WTC11 (cell line): ENCODE results near the gene TSLP. TPM values are rescaled to one million over a fixed set of nuclear protein-coding genes. Genes with fewer than 3 reads are reported as not detected.

Experiments
- ATAC-seq: fragments of 200-7000 bp; cut with Tn5 transposase; 2 replicates; pipeline ENCODE4 v1.10.0; 2021; ENCODE audit warnings: mild to moderate bottlenecking, moderate library complexity
- CTCF ChIA-PET: fragments of 300-600 bp; sonication (Branson Sonifier 250); formaldehyde crosslinking; loops from one replicate; lab custom pipeline; 2021; ENCODE audit warnings: antibody characterized with exemption; lab: Charles Lee
- POLR2A ChIA-PET: fragments of 350-600 bp; sonication (Branson Sonifier 250); formaldehyde crosslinking; loops from one replicate; lab custom pipeline; 2021; ENCODE audit warnings: antibody characterized with exemption; lab: Charles Lee
- DNase-seq: peaks from one replicate; pipeline ENCODE4 v3.0.0; 2021; ENCODE audit warnings: low spot score
- H3K27ac Mint-ChIP-seq: 2 replicates; pipeline ENCODE4 v1.8.0; 2021; ENCODE audit warnings: mixed read lengths
- H3K27me3 Mint-ChIP-seq: 2 replicates; pipeline ENCODE4 v1.8.0; 2021; ENCODE audit warnings: low read depth, mild to moderate bottlenecking, moderate library complexity, mixed read lengths
- H3K36me3 Mint-ChIP-seq: 2 replicates; pipeline ENCODE4 v1.8.0; 2021; ENCODE audit warnings: mixed read lengths
- H3K4me1 Mint-ChIP-seq: 2 replicates; pipeline ENCODE4 v1.8.0; 2022; ENCODE audit warnings: mixed read lengths
- H3K4me3 Mint-ChIP-seq: 2 replicates; pipeline ENCODE4 v1.8.0; 2021; ENCODE audit warnings: mild to moderate bottlenecking, moderate library complexity, mixed read lengths
- H3K9me3 Mint-ChIP-seq: 2 replicates; pipeline ENCODE4 v1.8.0; 2021; ENCODE audit warnings: mixed read lengths
- ATF6 ChIP-seq: sonication (generic); formaldehyde crosslinking; IDR thresholded peaks from 2 replicates; pipeline ENCODE4 v1.8.1; 2023; ENCODE audit warnings: mild to moderate bottlenecking, missing genetic modification reagents
- CREB1 ChIP-seq: sonication (generic); formaldehyde crosslinking; IDR thresholded peaks from 2 replicates; pipeline ENCODE4 v1.8.0; 2023; ENCODE audit warnings: mild to moderate bottlenecking, missing genetic modification reagents
- CREM ChIP-seq: sonication (generic); formaldehyde crosslinking; IDR thresholded peaks from 2 replicates; pipeline ENCODE4 v1.8.1; 2022; ENCODE audit warnings: mild to moderate bottlenecking, missing genetic modification reagents, moderate library complexity
- FOXP1 ChIP-seq: sonication (generic); formaldehyde crosslinking; IDR thresholded peaks from 2 replicates; pipeline ENCODE4 v1.8.0; 2022; ENCODE audit warnings: missing genetic modification reagents, mild to moderate bottlenecking, moderate library complexity, borderline replicate concordance
- JAZF1 ChIP-seq: fragments of 250-450 bp; sonication (Bioruptor Pico); IDR thresholded peaks from 2 replicates; pipeline ENCODE4 v1.9.0; 2021; ENCODE audit warnings: moderate library complexity, mild to moderate bottlenecking, inconsistent platforms
- MYBL2 ChIP-seq: sonication (generic); formaldehyde crosslinking; IDR thresholded peaks from 2 replicates; pipeline ENCODE4 v1.8.1; 2023; ENCODE audit warnings: mild to moderate bottlenecking, moderate library complexity, missing genetic modification reagents
- RORB ChIP-seq: fragments of 250-450 bp; sonication (Bioruptor Pico); IDR thresholded peaks from 2 replicates; pipeline ENCODE4 v1.9.0; 2021; ENCODE audit warnings: mild to moderate bottlenecking
- SOX15 ChIP-seq: fragments of 250-450 bp; sonication (Bioruptor Pico); IDR thresholded peaks from 2 replicates; pipeline ENCODE4 v1.9.0; 2021; ENCODE audit warnings: mild to moderate bottlenecking
- SP1 ChIP-seq: sonication (generic); formaldehyde crosslinking; conservative IDR thresholded peaks from 2 replicates; pipeline ENCODE4 v1.8.1; 2022; ENCODE audit warnings: missing genetic modification reagents
- ZNF121 ChIP-seq: sonication (generic); formaldehyde crosslinking; IDR thresholded peaks from 2 replicates; pipeline ENCODE4 v1.8.0; 2023; ENCODE audit warnings: missing genetic modification reagents
- ZNF317 ChIP-seq: sonication (generic); formaldehyde crosslinking; IDR thresholded peaks from 2 replicates; pipeline ENCODE4 v1.8.1; 2023; ENCODE audit warnings: low read depth, mild to moderate bottlenecking, moderate library complexity, missing genetic modification reagents, borderline replicate concordance
- ZNF671 ChIP-seq: fragments of 250-450 bp; sonication (Bioruptor Pico); IDR thresholded peaks from 2 replicates; pipeline ENCODE4 v1.8.0; 2021; ENCODE audit warnings: mild to moderate bottlenecking
- total RNA-seq: library from RNA; stranded (reverse); gene quantifications from 3 replicates; pipeline ENCODE4 v1.2.3, GENCODE V29; 2021
- TF ChIP-seq, protein P1 (sequence below): sonication (generic); formaldehyde crosslinking; IDR thresholded peaks from 2 replicates; pipeline ENCODE4 v1.8.1; 2023; ENCODE audit warnings: mild to moderate bottlenecking, moderate library complexity, missing genetic modification reagents
- TF ChIP-seq, protein P2 (sequence below): sonication (generic); formaldehyde crosslinking; IDR thresholded peaks from 2 replicates; pipeline ENCODE4 v1.8.1; 2023; ENCODE audit warnings: mild to moderate bottlenecking, missing genetic modification reagents, borderline replicate concordance
- TF ChIP-seq, protein P3 (sequence below): fragments of 200-600 bp; IDR thresholded peaks from 2 replicates; pipeline ENCODE4 v1.8.0; 2022; ENCODE audit warnings: antibody characterized with exemption
- TF ChIP-seq, protein P4 (sequence below): fragments of 250-450 bp; sonication (Bioruptor Pico); IDR thresholded peaks from 2 replicates; pipeline ENCODE4 v2.1.2; 2022; ENCODE audit warnings: mild to moderate bottlenecking, moderate library complexity
- TF ChIP-seq, protein P5 (sequence below): sonication (generic); formaldehyde crosslinking; conservative IDR thresholded peaks from 2 replicates; pipeline ENCODE4 v1.8.1; 2022; ENCODE audit warnings: mild to moderate bottlenecking, missing genetic modification reagents

The TSLP gene
- total RNA-seq, 1 experiment from 2014 or later = 0.87 TPM

- ChIA-PET CTCF (no interaction called here), POLR2A (no interaction called here)
- Mint-ChIP-seq H3K9me3 (peaks cover 12% of the 10 kb centered on the region), H3K27me3 (peaks cover 12% of the 10 kb centered on the region), H3K4me3 (no peak overlapping the region), H3K4me1 (peaks cover 13% of the 10 kb centered on the region), H3K27ac (no peak overlapping the region), H3K36me3 (peaks cover 42% of the 10 kb centered on the region)
- TF ChIP-seq CREB1 = no peak
- TF ChIP-seq, protein P1, sequence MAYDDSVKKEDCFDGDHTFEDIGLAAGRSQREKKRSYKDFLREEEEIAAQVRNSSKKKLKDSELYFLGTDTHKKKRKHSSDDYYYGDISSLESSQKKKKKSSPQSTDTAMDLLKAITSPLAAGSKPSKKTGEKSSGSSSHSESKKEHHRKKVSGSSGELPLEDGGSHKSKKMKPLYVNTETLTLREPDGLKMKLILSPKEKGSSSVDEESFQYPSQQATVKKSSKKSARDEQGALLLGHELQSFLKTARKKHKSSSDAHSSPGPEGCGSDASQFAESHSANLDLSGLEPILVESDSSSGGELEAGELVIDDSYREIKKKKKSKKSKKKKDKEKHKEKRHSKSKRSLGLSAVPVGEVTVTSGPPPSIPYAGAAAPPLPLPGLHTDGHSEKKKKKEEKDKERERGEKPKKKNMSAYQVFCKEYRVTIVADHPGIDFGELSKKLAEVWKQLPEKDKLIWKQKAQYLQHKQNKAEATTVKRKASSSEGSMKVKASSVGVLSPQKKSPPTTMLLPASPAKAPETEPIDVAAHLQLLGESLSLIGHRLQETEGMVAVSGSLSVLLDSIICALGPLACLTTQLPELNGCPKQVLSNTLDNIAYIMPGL (CRISPR knock-in tag) = no peak
- TF ChIP-seq JAZF1 (CRISPR knock-in tag) = no peak
- TF ChIP-seq MYBL2 = no peak
- no peak for TF ChIP-seq RORB (CRISPR knock-in tag)
- TF ChIP-seq SOX15 (CRISPR knock-in tag) = no peak
- ATAC-seq (no peak), DNase-seq (no peak)
Observed at GRCh38 chr5:111095982-111096381, 24.5 kb downstream of the TSLP start.

- ChIA-PET POLR2A (no interaction called here), CTCF (no interaction called here)
- H3K36me3 Mint-ChIP-seq = peaks cover 56% of the 10 kb centered on the region
- ATAC-seq (no peak), DNase-seq (no peak)
- H3K27me3 Mint-ChIP-seq = no peaks in the 10 kb centered on the region
- no peak overlapping the region for H3K27ac Mint-ChIP-seq
- H3K4me3 Mint-ChIP-seq = no peak overlapping the region
- no peaks in the 10 kb centered on the region for H3K4me1 Mint-ChIP-seq
- no peaks in the 10 kb centered on the region for H3K9me3 Mint-ChIP-seq
- TF ChIP-seq ZNF121 (CRISPR knock-in tag) (no peak), SP1 (CRISPR knock-in tag) (no peak), ZNF671 (CRISPR knock-in tag) (no peak), ATF6 (no peak), CREM (no peak), ZNF317 (CRISPR knock-in tag) (no peak), FOXP1 (no peak)
- TF ChIP-seq, protein P2, sequence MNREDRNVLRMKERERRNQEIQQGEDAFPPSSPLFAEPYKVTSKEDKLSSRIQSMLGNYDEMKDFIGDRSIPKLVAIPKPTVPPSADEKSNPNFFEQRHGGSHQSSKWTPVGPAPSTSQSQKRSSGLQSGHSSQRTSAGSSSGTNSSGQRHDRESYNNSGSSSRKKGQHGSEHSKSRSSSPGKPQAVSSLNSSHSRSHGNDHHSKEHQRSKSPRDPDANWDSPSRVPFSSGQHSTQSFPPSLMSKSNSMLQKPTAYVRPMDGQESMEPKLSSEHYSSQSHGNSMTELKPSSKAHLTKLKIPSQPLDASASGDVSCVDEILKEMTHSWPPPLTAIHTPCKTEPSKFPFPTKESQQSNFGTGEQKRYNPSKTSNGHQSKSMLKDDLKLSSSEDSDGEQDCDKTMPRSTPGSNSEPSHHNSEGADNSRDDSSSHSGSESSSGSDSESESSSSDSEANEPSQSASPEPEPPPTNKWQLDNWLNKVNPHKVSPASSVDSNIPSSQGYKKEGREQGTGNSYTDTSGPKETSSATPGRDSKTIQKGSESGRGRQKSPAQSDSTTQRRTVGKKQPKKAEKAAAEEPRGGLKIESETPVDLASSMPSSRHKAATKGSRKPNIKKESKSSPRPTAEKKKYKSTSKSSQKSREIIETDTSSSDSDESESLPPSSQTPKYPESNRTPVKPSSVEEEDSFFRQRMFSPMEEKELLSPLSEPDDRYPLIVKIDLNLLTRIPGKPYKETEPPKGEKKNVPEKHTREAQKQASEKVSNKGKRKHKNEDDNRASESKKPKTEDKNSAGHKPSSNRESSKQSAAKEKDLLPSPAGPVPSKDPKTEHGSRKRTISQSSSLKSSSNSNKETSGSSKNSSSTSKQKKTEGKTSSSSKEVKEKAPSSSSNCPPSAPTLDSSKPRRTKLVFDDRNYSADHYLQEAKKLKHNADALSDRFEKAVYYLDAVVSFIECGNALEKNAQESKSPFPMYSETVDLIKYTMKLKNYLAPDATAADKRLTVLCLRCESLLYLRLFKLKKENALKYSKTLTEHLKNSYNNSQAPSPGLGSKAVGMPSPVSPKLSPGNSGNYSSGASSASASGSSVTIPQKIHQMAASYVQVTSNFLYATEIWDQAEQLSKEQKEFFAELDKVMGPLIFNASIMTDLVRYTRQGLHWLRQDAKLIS (CRISPR knock-in tag) = no peak
- TF ChIP-seq, protein P3, sequence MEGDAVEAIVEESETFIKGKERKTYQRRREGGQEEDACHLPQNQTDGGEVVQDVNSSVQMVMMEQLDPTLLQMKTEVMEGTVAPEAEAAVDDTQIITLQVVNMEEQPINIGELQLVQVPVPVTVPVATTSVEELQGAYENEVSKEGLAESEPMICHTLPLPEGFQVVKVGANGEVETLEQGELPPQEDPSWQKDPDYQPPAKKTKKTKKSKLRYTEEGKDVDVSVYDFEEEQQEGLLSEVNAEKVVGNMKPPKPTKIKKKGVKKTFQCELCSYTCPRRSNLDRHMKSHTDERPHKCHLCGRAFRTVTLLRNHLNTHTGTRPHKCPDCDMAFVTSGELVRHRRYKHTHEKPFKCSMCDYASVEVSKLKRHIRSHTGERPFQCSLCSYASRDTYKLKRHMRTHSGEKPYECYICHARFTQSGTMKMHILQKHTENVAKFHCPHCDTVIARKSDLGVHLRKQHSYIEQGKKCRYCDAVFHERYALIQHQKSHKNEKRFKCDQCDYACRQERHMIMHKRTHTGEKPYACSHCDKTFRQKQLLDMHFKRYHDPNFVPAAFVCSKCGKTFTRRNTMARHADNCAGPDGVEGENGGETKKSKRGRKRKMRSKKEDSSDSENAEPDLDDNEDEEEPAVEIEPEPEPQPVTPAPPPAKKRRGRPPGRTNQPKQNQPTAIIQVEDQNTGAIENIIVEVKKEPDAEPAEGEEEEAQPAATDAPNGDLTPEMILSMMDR = no peak
- TF ChIP-seq, protein P4, sequence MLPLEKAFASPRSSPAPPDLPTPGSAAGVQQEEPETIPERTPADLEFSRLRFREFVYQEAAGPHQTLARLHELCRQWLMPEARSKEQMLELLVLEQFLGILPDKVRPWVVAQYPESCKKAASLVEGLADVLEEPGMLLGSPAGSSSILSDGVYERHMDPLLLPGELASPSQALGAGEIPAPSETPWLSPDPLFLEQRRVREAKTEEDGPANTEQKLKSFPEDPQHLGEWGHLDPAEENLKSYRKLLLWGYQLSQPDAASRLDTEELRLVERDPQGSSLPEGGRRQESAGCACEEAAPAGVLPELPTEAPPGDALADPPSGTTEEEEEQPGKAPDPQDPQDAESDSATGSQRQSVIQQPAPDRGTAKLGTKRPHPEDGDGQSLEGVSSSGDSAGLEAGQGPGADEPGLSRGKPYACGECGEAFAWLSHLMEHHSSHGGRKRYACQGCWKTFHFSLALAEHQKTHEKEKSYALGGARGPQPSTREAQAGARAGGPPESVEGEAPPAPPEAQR = no peak
- TF ChIP-seq, protein P5, sequence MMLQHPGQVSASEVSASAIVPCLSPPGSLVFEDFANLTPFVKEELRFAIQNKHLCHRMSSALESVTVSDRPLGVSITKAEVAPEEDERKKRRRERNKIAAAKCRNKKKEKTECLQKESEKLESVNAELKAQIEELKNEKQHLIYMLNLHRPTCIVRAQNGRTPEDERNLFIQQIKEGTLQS (CRISPR knock-in tag) = no peak
Observed at GRCh38 chr5:111099058-111099778, 27.7 kb downstream of the TSLP start.
